Measurements from ENCODE around the gene AP1B1.
"Not testable (repeated sequence)": the region's sequence is repeated elsewhere in the genome, so short reads cannot be mapped to it uniquely, and the experiment has no call there.

Gene AP1B1

GRCh38 chr22:29390270-29390669 is 1.9 kb upstream of the AP1B1 start:
- in situ Hi-C loops (cut with MboI; ENCODE audit: low sequenced_read_pairs): no loop called here

DNA sequence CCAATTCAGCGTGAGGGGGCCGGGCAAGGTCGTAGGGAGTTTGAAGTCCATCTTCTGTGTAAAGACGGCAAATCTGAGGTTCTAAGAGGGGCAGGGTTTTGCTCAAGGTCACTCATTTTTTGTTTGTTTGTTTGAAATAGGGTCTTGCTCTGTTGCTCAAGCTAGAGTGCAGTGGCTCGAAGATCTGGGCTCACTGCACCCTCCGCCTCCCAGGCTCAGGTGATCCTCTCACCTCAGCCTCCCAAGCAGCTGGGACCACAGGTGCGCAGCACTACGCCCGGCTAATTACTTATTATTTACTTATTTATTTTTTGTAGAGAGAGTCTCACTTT is 355 bp upstream of the AP1B1 start:
- in situ Hi-C loops (cut with MboI; ENCODE audit: low sequenced_read_pairs): no loop called here

GRCh38 chr22:29386708-29387107 is 1.7 kb downstream of the AP1B1 start:
- in situ Hi-C loops (cut with MboI; ENCODE audit: low sequenced_read_pairs): no loop called here

DNA sequence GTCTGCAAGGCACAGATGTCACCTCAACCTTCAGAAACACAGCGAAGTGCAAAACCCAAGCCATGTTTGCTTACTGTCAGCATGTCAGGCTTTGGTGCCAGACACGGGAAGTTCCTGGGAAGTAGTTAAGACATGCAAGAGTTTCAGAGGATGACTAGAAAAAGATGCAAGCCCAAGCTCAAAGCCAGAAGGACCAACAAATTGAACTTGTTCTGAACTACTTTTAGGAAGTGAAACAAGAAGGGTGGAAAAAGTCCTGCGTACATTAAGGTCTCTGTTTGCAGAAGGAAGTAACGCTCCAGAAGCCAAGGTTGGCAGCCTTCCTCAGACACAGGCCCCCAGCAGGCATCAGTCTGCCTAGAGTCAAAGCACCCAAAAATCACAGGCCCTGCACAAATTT is 2.6 kb downstream of the AP1B1 start:
- in situ Hi-C loops (cut with MboI; ENCODE audit: low sequenced_read_pairs): no loop called here

- in situ Hi-C loops (cut with MboI; ENCODE audit: low sequenced_read_pairs): no loop called here
Observed at GRCh38 chr22:29385151-29385704, 3.1 kb downstream of the AP1B1 start.

- in situ Hi-C loops (cut with MboI; ENCODE audit: low sequenced_read_pairs): no loop called here
Observed at GRCh38 chr22:29383740-29384139, 4.6 kb downstream of the AP1B1 start.

DNA sequence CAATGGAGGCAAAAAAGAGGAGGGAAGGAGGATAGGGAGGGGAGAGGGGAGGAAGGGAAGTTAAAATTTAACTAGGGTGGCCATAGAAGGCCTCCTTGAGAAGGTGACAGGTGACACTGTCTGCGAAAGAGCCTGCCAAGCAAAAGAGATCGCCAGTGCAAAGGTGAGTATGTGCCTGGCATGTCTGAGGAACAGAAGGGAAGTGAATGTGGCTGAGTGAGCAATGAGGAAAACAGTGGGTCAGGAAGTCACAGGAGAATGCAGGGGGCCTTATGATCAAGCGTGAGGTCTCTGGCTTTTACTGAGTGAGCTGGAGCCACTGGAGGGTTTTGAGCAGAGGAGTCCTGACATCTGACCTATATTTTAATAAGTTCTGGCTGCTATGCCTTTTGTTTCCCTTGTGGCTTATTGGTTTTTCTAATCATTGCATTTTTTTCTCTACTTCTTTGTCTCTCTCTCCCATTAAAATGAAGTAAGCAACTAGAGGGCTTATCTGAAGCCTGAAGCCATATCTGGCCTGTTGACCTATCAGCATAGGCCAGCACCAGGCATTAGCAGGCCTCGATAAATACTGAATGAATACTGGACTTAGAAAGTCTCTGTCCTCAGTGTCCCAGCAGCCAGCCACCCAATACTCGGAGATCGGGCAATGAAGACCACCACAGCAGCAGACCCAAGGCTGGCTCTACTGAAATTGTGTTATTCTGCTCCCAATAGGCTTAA is 5.6 kb downstream of the AP1B1 start:
- in situ Hi-C loops (cut with MboI; ENCODE audit: low sequenced_read_pairs): no loop called here

DNA sequence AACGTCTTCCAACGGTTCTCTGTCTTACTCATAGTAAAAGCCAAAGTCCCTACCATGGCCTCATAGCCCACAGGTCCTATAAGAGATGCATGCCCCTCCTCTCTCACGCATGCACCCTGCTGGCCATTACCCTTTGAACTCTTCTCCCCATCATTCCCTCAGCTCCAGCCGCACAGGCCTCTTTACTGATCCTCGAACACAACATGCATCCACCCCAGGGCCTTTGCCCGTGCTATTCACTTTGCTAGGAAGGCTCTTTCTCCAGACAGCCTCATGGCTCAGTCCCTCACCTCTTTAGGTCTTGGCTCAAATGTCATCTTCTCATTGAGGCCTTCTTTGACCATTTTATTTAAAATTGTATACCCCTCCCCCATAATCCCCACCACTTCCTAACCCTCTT is 7.5 kb downstream of the AP1B1 start:
- in situ Hi-C loops (cut with MboI; ENCODE audit: low sequenced_read_pairs): no loop called here

DNA sequence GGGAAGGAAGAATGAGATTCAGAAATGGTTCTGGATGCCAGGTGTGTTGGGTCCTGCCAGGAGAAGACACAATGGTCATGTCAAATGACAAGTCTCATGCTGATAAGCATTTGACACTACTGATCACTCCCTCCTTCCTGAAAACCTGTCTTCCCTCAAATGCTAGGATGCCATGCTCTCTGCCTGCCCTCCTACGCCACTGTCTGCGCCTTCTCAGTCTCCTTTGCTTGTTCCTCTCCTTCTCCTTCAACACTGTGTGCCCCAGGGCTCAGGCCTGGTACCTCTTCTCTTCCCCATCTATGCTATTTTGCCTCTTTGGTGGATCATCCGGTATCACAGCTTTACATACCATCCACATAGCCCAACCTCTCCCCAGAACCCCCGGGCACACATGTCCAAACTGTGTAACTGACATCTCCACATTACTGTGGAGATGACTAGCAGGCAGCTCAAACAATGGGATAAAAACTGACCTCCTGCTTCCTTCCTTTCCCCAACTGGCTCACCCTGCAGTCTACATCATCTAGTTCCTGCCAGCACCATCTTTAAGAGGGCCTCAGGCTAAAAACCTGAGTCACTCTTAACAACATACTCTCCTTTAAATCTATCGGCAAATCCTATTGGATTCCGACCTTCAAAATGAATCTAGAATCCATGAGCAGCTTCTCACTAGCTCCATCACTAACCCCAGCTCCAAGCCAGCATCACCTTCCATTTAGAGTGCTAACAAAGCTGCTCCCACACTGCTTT is 8.2 kb downstream of the AP1B1 start:
- in situ Hi-C loops (cut with MboI; ENCODE audit: low sequenced_read_pairs): no loop called here

GRCh38 chr22:29379258-29379657 is 9.1 kb downstream of the AP1B1 start:
- in situ Hi-C loops (cut with MboI; ENCODE audit: low sequenced_read_pairs): no loop called here

GRCh38 chr22:29377979-29378378 is 10.4 kb downstream of the AP1B1 start:
- in situ Hi-C loops (cut with MboI; ENCODE audit: low sequenced_read_pairs): no loop called here

DNA sequence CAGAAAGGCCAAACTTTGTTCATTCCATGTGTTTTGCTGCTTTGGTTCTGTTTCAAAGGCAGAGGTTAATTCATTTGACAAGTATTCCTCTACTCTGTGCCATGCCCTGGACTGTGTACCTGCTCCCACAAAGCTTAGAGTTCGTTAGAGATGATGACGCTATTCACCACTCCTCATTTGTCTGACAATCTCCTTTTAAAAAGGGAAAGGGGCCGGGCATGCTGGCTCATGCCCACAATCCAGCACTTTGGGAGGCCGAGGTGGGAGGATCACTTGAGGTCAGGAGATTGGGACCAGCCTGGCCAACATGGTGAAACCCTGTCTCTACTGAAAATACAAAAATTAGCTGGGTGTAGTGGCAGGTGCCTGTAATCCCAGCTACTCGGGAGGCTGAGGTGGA is 11.7 kb downstream of the AP1B1 start:
- in situ Hi-C loops (cut with MboI; ENCODE audit: low sequenced_read_pairs): not testable (repeated sequence)

DNA sequence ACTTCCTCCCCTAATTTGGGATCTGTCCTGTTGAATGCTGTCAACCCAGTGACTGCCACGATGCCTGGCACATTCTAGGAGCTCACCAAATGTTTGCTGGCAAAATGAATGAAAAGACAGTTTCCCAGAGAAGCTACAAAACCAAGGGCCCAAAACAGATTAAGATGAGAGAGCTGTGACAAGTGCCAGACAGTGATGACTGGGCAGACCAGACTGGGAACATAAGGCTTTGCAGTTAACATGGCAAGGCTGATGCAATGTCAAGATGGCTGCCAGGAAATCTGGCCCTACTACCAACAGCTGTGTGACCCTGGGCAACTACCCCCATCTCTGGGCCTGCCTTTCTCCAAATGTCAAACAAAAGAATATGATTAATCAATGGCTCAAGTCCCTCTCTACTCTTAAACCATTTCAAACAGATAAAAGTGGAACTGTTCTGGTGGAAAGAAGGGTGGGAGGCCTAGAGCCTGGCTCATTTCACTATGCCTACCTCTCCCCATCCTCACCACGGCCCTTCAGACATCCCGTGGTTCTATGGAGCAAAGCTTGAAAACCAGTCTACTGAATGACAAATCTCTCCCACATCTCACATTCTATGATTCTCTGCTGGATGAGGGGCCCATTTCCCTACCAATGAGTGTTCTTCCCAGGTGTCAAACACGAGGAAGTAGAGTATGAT is 12.8 kb downstream of the AP1B1 start:
- in situ Hi-C loops (cut with MboI; ENCODE audit: low sequenced_read_pairs): no loop called here

- in situ Hi-C loops (cut with MboI; ENCODE audit: low sequenced_read_pairs): not testable (repeated sequence)
Observed at GRCh38 chr22:29374806-29375205, 13.6 kb downstream of the AP1B1 start.

DNA sequence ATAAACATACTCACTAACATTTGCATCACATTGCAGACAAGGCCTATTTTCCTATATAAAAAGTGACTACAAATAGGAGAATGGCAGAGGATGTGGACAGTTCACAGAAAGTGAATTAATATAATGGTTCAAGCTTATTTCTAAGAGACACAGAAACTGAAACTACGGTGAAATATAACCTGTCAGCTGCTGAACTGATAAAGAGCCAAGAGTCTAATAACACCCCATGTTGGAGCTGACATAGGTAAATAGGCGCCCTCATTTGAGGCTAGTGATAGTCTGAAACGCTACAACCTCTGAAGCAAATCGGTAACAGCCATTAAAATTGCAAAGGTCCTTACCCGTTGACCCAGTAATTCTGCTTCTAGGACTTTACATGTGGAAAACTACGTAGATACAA is 14.0 kb downstream of the AP1B1 start:
- in situ Hi-C loops (cut with MboI; ENCODE audit: low sequenced_read_pairs): no loop called here

- in situ Hi-C loops (cut with MboI; ENCODE audit: low sequenced_read_pairs): no loop called here
Observed at GRCh38 chr22:29370537-29370936, 17.8 kb downstream of the AP1B1 start.

DNA sequence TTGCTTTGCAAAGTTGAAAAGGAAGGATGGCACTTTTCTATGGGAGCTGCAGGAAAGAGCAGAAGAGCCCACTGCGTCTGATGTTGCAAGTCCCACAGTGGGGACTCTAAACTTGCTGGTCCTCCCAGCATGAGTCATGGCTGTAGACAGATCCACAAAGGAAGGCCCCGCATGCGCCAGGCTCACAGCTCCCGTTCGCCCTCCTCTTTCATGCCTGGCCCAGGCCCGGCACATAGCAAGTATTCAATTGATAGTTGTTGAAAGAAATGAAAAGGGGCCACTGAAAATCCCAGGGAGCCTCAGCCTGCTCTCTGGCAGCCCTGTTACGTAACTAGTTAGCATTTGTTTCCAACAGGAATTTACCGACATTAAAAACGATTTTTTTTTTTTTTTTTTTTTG is 18.9 kb downstream of the AP1B1 start:
- in situ Hi-C loops (cut with MboI; ENCODE audit: low sequenced_read_pairs): no loop called here

DNA sequence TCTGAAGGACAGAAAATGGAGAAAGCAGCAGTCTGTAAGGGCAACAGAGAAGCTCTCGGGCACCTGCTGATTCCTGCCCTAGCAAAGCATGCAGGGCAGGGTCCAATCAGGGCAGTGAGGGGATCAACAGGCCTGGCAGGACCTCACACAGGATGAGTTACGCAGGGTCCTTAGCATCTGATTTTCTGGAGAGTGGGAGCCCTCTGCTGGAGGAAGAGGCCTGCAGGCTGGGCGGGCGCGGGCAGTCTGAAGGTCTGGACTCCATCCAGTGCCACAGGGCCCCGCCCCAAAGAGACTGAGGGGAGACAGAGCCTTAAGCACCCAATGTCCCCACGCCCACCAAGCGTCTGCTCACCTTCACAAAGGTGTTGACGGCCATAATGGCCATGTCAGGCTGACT is 28.9 kb downstream of the AP1B1 start:
- in situ Hi-C loops (cut with MboI; ENCODE audit: low sequenced_read_pairs): no loop called here

DNA sequence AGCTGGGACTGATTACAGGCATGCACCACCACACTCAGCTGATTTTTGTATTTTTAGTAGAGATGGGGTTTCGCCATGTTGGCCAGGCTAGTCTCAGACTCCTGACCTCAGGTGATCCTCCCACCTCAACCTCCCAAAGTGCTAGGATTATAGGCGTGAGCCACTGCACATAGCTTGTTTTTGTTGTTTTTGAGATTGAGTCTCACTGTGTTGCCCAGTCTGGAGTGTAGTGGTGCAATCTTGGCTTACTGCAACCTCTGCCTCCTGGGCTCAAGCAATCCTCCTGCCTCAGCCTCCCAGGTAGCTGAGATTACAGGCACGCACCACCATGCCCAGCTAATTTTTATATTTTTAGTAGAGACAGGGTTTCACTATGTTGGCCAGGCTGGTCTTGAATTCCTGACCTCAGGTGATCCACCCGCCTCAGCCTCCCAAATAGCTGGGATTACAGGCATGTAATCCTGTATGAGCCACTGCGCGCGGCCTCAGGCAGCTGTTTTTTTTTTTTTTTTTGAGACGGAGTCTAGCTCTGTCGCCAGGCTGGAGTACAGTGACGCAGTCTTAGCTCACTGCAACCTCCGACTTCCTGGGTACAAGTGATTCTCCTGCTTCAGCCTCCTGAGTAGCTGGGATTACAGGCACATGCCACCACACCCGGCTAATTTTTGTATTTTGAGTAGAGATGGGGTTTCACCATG is 31.0 kb downstream of the AP1B1 start:
- in situ Hi-C loops (cut with MboI; ENCODE audit: low sequenced_read_pairs): not testable (repeated sequence)

DNA sequence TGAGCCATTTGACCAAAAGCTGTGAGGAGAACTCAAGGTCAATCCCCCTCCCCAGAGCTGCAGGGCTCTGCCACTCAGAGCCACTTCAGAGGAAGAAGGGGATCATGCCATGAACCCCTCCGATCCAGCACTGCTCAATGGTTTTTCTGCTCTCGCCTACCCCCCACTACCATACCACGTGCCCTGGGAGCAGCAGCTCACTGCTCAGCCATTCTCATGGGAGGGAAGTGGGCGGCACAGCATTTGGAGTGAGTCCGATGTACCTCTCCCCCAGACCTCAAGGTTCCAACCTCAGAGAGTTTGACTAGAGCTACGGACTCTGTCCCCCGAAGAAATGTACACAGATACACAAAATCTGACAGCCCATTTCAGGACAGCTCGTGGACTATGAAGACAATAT is 34.5 kb downstream of the AP1B1 start:
- in situ Hi-C loops (cut with MboI; ENCODE audit: low sequenced_read_pairs): no loop called here

DNA sequence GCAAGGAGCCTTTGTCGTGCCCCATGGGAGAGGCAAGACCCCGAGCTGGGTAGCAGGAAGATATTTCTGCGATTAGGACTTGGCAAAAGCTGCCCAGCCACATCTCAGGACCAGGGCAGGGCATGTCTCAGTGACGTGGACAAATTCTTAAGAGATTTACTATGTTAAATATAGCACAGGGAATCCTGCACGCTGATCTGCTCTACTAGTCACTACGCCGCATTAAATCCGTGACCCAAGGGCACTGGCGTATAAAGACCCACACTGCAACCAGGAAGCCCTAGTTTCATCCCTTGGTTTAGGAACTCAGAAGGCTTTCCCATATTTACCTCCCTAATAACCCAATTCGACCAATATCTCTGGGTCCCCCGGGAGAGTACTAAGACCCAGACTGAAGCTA is 35.1 kb downstream of the AP1B1 start:
- in situ Hi-C loops (cut with MboI; ENCODE audit: low sequenced_read_pairs): no loop called here
